ENCODE data around the gene BAG2.

BAG2 gene

GRCh38 chr6:57172136-57173055 lies at the start of gene BAG2:
Gene BAG2 (plus strand): TSS chr6:57172326. CDS start chr6:57172698, 372 bp downstream.
- H3K9ac ChIP-seq (ENCODE audit: insufficient read length, low read depth), result peak within 1 kb of the TSS; percentile 86
- H3K4me1 ChIP-seq (ENCODE audit: insufficient read depth, insufficient read length), result no peaks in the 10 kb centered on the region
- peak within 1 kb of the TSS; percentile 74 for H3K4me3 ChIP-seq (ENCODE audit: insufficient read length, low read depth)
- peaks cover 19% of the 10 kb centered on the region for H3K36me3 ChIP-seq (ENCODE audit: insufficient read depth, insufficient read length, low read length)
- no peak for TF ChIP-seq ZNF274 (IDR thresholded peaks at IDR 0.05; ENCODE audit: low read depth, low read length)
- no peak for TF ChIP-seq SUZ12 (IDR thresholded peaks at IDR 0.05; ENCODE audit: extremely low read depth, insufficient read depth, insufficient read length)
- TF ChIP-seq YY1 (IDR thresholded peaks at IDR 0.05; ENCODE audit: insufficient read depth, insufficient read length), result no peak
- peak; percentile 62 for DNase-seq (ENCODE audit: low read depth, low spot score)
- H3K9me3 ChIP-seq (ENCODE audit: insufficient read depth, low read length), result no peaks in the 10 kb centered on the region
- no peaks in the 10 kb centered on the region for H3K27me3 ChIP-seq (ENCODE audit: insufficient read depth, insufficient read length)

GRCh38 chr6:57123111-57123510 lies 49.0 kb upstream of the BAG2 start:
- Histone ChIP-seq H3K36me3 (ENCODE audit: insufficient read depth, insufficient read length, low read length) (peaks cover 3% of the 10 kb centered on the region), H3K4me3 (ENCODE audit: insufficient read length, low read depth) (no peak overlapping the region), H3K9me3 (ENCODE audit: insufficient read depth, low read length) (no peaks in the 10 kb centered on the region), H3K27me3 (ENCODE audit: insufficient read depth, insufficient read length) (no peaks in the 10 kb centered on the region), H3K9ac (ENCODE audit: insufficient read length, low read depth) (no peak overlapping the region), H3K4me1 (ENCODE audit: insufficient read depth, insufficient read length) (no peaks in the 10 kb centered on the region)
- no peak for DNase-seq (ENCODE audit: low read depth, low spot score)
- TF ChIP-seq ZNF274 (IDR thresholded peaks at IDR 0.05; ENCODE audit: low read depth, low read length), result no peak
- TF ChIP-seq YY1 (IDR thresholded peaks at IDR 0.05; ENCODE audit: insufficient read depth, insufficient read length), result no peak
- no peak for TF ChIP-seq SUZ12 (IDR thresholded peaks at IDR 0.05; ENCODE audit: extremely low read depth, insufficient read depth, insufficient read length)

- no peaks in the 10 kb centered on the region for H3K36me3 ChIP-seq (ENCODE audit: insufficient read depth, insufficient read length, low read length)
- DNase-seq (ENCODE audit: low read depth, low spot score), result no peak
- no peak for TF ChIP-seq SUZ12 (IDR thresholded peaks at IDR 0.05; ENCODE audit: extremely low read depth, insufficient read depth, insufficient read length)
- no peak for TF ChIP-seq ZNF274 (IDR thresholded peaks at IDR 0.05; ENCODE audit: low read depth, low read length)
- TF ChIP-seq YY1 (IDR thresholded peaks at IDR 0.05; ENCODE audit: insufficient read depth, insufficient read length), result no peak
Measured at GRCh38 chr6:57127763-57128162, 44.4 kb upstream of the BAG2 start.

GRCh38 chr6:57130661-57131177 lies 41.4 kb upstream of the BAG2 start:
- Histone ChIP-seq H3K27me3 (ENCODE audit: insufficient read depth, insufficient read length) (no peaks in the 10 kb centered on the region), H3K9ac (ENCODE audit: insufficient read length, low read depth) (no peak overlapping the region), H3K4me3 (ENCODE audit: insufficient read length, low read depth) (no peak overlapping the region), H3K36me3 (ENCODE audit: insufficient read depth, insufficient read length, low read length) (peaks cover 4% of the 10 kb centered on the region), H3K4me1 (ENCODE audit: insufficient read depth, insufficient read length) (no peaks in the 10 kb centered on the region), H3K9me3 (ENCODE audit: insufficient read depth, low read length) (no peaks in the 10 kb centered on the region)
- TF ChIP-seq ZNF274 (IDR thresholded peaks at IDR 0.05; ENCODE audit: low read depth, low read length), result no peak
- no peak for TF ChIP-seq SUZ12 (IDR thresholded peaks at IDR 0.05; ENCODE audit: extremely low read depth, insufficient read depth, insufficient read length)
- TF ChIP-seq YY1 (IDR thresholded peaks at IDR 0.05; ENCODE audit: insufficient read depth, insufficient read length), result no peak
- no peak for DNase-seq (ENCODE audit: low read depth, low spot score)

More at GRCh38 chr6:57127763-57128162, 44.4 kb upstream of the BAG2 start:
- Histone ChIP-seq H3K4me1 (ENCODE audit: insufficient read depth, insufficient read length) (no peaks in the 10 kb centered on the region), H3K9me3 (ENCODE audit: insufficient read depth, low read length) (no peaks in the 10 kb centered on the region), H3K4me3 (ENCODE audit: insufficient read length, low read depth) (no peak overlapping the region), H3K9ac (ENCODE audit: insufficient read length, low read depth) (no peak overlapping the region), H3K27me3 (ENCODE audit: insufficient read depth, insufficient read length) (no peaks in the 10 kb centered on the region)

- no peak for TF ChIP-seq ZNF274 (IDR thresholded peaks at IDR 0.05; ENCODE audit: low read depth, low read length)
- TF ChIP-seq SUZ12 (IDR thresholded peaks at IDR 0.05; ENCODE audit: extremely low read depth, insufficient read depth, insufficient read length), result no peak
- TF ChIP-seq YY1 (IDR thresholded peaks at IDR 0.05; ENCODE audit: insufficient read depth, insufficient read length), result no peak
- no peaks in the 10 kb centered on the region for H3K27me3 ChIP-seq (ENCODE audit: insufficient read depth, insufficient read length)
- peaks cover 7% of the 10 kb centered on the region for H3K36me3 ChIP-seq (ENCODE audit: insufficient read depth, insufficient read length, low read length)
- no peaks in the 10 kb centered on the region for H3K4me1 ChIP-seq (ENCODE audit: insufficient read depth, insufficient read length)
- DNase-seq (ENCODE audit: low read depth, low spot score), result no peak
- H3K4me3 ChIP-seq (ENCODE audit: insufficient read length, low read depth), result no peak overlapping the region
- no peaks in the 10 kb centered on the region for H3K9me3 ChIP-seq (ENCODE audit: insufficient read depth, low read length)
- H3K9ac ChIP-seq (ENCODE audit: insufficient read length, low read depth), result no peak overlapping the region
Measured at GRCh38 chr6:57134954-57135353, 37.2 kb upstream of the BAG2 start.

- no peaks in the 10 kb centered on the region for H3K9me3 ChIP-seq (ENCODE audit: insufficient read depth, low read length)
- H3K4me1 ChIP-seq (ENCODE audit: insufficient read depth, insufficient read length), result no peaks in the 10 kb centered on the region
- TF ChIP-seq SUZ12 (IDR thresholded peaks at IDR 0.05; ENCODE audit: extremely low read depth, insufficient read depth, insufficient read length) (no peak), YY1 (IDR thresholded peaks at IDR 0.05; ENCODE audit: insufficient read depth, insufficient read length) (no peak), ZNF274 (IDR thresholded peaks at IDR 0.05; ENCODE audit: low read depth, low read length) (no peak)
- H3K4me3 ChIP-seq (ENCODE audit: insufficient read length, low read depth), result no peak overlapping the region
- no peaks in the 10 kb centered on the region for H3K27me3 ChIP-seq (ENCODE audit: insufficient read depth, insufficient read length)
- no peak for DNase-seq (ENCODE audit: low read depth, low spot score)
- no peak overlapping the region for H3K9ac ChIP-seq (ENCODE audit: insufficient read length, low read depth)
- peaks cover 7% of the 10 kb centered on the region for H3K36me3 ChIP-seq (ENCODE audit: insufficient read depth, insufficient read length, low read length)
Measured at GRCh38 chr6:57135885-57136284, 36.2 kb upstream of the BAG2 start.

GRCh38 chr6:57137350-57137749 lies 34.8 kb upstream of the BAG2 start:
- TF ChIP-seq YY1 (IDR thresholded peaks at IDR 0.05; ENCODE audit: insufficient read depth, insufficient read length), result no peak
- H3K9me3 ChIP-seq (ENCODE audit: insufficient read depth, low read length), result no peaks in the 10 kb centered on the region
- H3K36me3 ChIP-seq (ENCODE audit: insufficient read depth, insufficient read length, low read length), result peaks cover 14% of the 10 kb centered on the region
- no peak for DNase-seq (ENCODE audit: low read depth, low spot score)
- H3K9ac ChIP-seq (ENCODE audit: insufficient read length, low read depth), result no peak overlapping the region
- no peak overlapping the region for H3K4me3 ChIP-seq (ENCODE audit: insufficient read length, low read depth)
- no peaks in the 10 kb centered on the region for H3K4me1 ChIP-seq (ENCODE audit: insufficient read depth, insufficient read length)
- H3K27me3 ChIP-seq (ENCODE audit: insufficient read depth, insufficient read length), result no peaks in the 10 kb centered on the region

Measured in NT2/D1 (cell line).